GM19025 (cell line): ENCODE results near the gene ANXA11.
A peak's percentile ranks its signal among the peaks of the same experiment; 100 is the strongest.

Experiments
- ATAC-seq: cut with Tn5 transposase; IDR thresholded peaks from one replicate; pipeline ENCODE4 v1.9.1; 2021; ENCODE audit warnings: mild to moderate bottlenecking, low read depth, moderate library complexity; ENCODE audit not compliant: unreplicated experiment

The ANXA11 gene

GRCh38 chr10:80191589-80192270 lies 13.6 kb downstream of the ANXA11 start:
- ATAC-seq = no peak

GRCh38 chr10:80188713-80189112 lies 16.6 kb downstream of the ANXA11 start:
- no peak for ATAC-seq

DNA sequence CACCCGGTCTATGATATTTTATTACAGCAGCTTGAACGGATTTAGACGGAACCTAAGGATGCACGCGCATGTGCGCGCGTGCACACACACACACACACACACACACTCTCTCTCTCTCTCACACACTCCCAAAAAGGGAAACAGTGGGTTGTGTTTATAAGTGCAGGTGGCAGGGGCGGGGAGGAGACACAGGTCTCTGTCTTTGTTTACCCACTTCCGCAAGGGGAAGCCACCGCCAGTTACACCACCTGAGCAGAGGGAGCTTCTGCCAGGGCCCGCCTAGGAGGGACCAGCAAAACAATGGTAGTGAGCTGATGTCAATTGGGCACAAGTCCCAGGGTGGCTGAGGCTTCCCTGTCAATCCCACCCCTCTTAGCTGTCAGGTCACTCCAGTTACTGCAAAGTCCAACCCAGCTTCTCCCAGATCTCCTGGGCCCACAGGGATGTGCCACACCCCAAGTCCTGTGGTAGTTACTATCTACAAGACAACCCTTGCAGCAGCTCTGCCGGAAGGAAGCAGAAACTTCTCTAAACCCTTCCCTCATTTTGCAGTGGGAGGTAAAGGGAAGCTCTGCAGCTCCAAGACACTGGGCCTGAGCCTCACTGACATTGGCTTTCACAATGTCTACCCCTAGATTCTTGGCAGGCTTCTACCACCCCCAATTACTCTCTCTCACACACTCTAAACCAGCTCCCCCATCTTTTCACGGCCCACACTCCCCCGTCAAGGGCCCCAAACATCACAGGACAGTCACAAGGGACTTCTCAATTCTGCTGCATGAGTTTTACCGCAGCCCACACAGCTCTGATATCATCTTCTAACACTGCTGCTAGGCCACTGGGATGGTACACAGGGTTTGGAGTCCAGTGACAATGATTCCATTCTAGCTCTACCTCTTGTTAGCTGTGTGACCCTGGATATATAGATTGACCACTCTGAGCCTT lies 17.6 kb downstream of the ANXA11 start:
- peak; percentile 91 for ATAC-seq

DNA sequence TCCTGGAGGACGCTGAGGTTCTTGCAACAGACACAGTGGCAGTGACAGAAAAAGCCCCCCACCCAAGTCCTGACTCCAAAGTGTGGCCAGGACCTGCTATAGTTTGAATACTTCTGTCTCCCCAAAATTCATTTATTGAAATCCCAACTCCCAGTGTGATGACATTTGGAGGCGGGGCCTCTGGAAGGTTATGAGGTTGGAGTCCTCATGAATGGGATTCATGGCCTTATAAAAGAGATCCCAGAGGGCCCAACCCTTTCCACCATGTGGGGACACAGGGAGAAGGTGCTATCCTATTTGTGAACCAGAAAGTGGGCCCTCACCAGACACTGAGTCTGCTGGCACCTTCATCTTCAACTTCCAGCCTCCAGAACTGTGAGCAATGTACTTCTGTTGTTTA lies 18.3 kb downstream of the ANXA11 start:
- no peak for ATAC-seq

- ATAC-seq = no peak
Measured at GRCh38 chr10:80186364-80187012, 18.8 kb downstream of the ANXA11 start.

GRCh38 chr10:80185578-80186299 lies 19.6 kb downstream of the ANXA11 start:
- ATAC-seq = no peak

DNA sequence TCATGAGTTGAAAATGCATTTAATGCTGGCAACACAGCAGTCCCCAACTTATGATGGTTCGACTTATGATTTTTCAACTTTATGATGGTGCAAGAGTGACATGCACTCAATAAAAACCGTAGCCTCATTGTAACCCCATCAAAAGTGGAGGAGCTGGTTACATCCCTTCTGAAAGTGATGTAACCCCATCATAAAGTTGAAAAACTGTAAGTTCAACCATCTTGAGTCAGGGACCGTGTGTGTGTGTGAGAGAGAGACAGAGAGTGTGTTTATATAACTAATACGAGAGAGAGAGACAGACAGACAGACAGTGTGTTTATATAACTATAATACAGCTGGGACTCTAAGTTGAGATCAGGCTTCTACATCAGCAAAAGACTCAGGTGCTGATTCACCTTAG lies 21.0 kb downstream of the ANXA11 start:
- no peak for ATAC-seq

DNA sequence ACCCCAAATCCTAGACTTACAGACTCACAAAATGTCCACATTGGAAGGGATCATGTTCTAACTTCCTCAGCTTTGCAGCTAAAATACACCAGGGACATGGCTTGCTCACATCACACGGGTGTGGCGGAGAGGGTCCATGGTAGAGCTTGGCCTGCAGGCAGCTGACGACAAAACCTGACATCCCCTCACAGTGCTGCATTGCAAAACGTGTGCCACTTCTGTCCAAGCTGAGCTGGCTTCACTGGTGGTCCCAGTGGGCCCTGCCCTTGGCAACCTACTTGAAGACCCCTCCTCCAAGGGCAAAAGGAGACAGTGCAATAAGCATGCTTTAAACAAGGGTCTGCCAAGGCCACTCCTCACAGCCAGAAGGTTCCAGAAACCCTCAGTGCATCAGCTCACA lies 21.9 kb downstream of the ANXA11 start:
- no peak for ATAC-seq

- no peak for ATAC-seq
Measured at GRCh38 chr10:80182986-80183385, 22.4 kb downstream of the ANXA11 start.

DNA sequence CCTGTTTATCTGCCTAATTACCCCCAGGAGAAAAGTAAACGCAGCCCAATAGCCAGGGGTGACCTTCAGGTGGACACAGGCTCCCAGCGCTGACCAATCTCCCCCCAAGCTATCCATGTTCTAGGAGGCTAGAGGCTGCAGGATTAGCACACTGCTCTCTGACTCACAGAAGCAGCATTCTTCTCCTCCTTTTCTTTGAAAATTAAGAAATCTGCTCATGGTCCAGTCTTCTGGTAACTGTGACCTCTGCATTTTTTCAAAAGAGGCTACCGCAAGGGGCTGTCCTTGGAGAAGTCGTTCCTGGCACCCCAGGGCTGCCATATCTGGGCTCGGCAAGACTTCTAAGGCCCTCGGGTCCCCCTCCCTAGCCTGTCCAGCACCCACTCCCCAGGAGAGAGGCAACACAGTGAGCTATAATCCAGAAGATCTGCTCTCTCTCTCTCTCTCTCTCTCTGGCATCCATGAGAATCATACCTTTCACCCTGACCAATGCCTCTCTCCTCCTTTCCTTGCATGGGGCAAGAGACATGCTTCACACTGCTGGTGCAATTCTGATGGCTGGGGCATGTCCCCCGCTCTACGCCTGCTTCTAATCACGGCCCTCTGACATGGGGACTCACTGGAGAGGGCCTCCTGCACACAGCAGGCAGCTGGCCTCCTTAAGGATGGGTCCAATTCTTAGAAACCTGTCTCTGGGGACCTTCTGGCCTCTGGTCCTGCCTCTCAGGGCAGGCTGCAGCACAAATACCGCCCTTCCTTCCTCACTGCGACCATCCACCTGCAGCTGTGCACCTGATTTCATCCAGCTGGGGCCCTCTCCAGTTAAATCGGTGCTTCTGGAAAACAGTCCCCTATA lies 27.3 kb downstream of the ANXA11 start:
- ATAC-seq = no peak

- no peak for ATAC-seq
Measured at GRCh38 chr10:80176526-80176925, 28.8 kb downstream of the ANXA11 start.

GRCh38 chr10:80174641-80175395 lies 30.5 kb downstream of the ANXA11 start:
- ATAC-seq = no peak

- ATAC-seq = no peak
Measured at GRCh38 chr10:80173466-80173865, 31.9 kb downstream of the ANXA11 start.

DNA sequence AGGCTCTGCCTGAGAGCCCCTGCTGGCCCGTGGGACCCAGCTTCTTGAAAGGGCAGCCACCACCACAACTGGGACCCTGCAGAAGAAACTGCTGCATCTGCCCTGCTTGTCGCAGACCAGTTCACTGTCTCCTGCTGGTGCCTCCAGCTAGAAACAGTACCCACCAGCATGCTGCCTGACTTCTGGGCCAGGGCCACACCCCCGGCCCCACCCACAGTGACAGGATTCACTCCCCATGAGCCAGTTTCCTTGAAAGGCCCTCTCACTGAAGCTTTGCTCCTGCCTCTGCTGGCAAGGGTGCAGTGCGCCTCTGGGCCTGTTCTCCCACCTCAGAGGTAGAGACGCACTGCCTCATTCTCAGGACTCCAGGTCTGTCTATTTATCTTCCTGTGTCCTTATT lies 32.4 kb downstream of the ANXA11 start:
- no peak for ATAC-seq

GRCh38 chr10:80171248-80171660 lies 34.1 kb downstream of the ANXA11 start:
- no peak for ATAC-seq

DNA sequence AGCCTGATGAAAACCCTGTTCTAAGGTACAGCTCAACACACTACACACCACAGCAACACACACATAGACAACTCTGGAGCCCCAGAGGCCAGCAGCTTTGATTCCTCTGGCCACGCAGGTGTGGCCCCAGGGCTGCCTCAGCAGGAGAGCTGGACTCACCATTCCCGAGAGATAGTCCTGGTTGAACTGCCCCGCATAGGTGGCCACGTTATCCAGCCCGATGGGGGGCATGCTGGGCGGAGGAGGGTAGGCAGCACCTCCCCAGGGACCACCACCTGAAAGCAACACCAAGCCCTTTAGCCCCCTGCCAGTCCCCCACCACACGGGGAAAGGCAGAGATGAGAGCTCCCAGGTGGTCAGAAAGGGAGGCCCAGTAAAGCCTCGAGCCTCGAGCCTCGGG lies 34.7 kb downstream of the ANXA11 start:
- no peak for ATAC-seq

- ATAC-seq = no peak
Measured at GRCh38 chr10:80170026-80170425, 35.3 kb downstream of the ANXA11 start.

DNA sequence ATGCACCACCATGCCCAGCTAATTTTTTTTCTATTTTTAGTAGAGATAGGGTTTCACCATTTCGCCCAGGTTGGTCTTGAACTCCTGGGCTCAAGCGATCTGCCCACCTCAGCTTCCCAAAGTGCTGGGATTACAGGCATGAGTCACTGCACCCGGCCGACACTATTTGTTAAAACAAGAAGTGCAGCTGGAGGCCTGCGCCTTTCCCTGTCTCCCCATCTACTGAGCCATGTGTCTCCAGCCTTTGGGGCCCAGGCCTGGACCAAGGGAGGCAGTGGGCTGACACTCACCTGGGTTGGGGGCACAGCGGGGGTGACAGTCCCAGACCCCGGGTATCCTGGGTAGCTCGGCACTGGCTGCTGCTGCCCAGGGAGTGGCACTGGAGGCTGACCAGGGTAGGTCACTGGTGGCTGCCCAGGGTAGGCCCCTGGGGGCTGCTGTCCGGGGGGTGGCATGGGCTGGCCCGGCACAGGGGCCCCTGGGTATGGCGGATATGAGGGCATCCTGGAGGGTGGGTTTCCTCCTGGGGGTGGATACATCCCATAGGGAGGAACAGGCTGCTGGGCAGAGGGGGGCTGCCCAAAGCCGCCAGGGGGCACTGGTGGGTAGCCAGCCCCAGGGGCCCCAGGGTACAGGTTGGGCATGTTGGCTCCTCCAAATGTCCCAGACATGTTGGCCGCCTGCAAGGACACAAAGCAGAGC lies 36.5 kb downstream of the ANXA11 start:
- no peak for ATAC-seq

DNA sequence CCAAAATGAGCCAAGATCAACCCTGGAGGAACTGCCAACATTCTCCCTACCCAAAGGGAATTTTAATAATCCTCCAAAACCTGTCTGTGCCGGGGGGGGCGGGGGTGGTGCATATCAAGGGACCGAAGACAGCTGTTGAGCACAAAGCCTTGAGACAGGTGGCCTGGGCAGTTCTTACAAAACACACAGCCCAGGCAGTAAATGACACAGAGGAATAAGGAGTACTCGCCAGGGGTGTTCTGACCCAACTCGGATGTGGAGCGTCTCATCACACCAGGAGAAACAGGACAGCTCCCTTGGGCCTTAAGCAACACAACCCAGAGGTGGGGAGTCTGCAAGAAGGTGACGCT lies 37.2 kb downstream of the ANXA11 start:
- ATAC-seq = no peak
